CD4-positive, alpha-beta T cell (primary cell): ENCODE results near the gene RALGPS1. TPM values are rescaled to one million over a fixed set of nuclear protein-coding genes. Genes with fewer than 3 reads are reported as not detected.

Source experiments
- ATAC-seq: fragments of 200-7000 bp; cut with Tn5 transposase; one replicate; pipeline ENCODE4 v1.10.0; 2022; ENCODE audit warnings: mild to moderate bottlenecking; ENCODE audit not compliant: poor library complexity
- CTCF ChIA-PET: fragments of 350-600 bp; sonication (Branson Sonifier 250); formaldehyde crosslinking; loops from one replicate; lab custom pipeline; 2021; ENCODE audit warnings: antibody characterized with exemption, inconsistent platforms; lab: Charles Lee
- POLR2A ChIA-PET: fragments of 350-600 bp; sonication (Branson Sonifier 250); formaldehyde crosslinking; loops from one replicate; lab custom pipeline; 2021; ENCODE audit warnings: antibody characterized with exemption, inconsistent platforms; lab: Charles Lee
- DNase-seq, 14 experiments: peaks; one replicate each; pipeline ENCODE4 v3.0.0-alpha.2; 2013 to 2020; ENCODE audit warnings: mixed read lengths in 2 of 14
- H3K27ac ChIP-seq, 2 donors: one replicate each; pipeline versions ENCODE4 v1.5.1 to v1.7.0; 2013; ENCODE audit warnings: low read length in 2 of 2, low read depth in 1 of 2, mild to moderate bottlenecking in 1 of 2
- H3K27me3 ChIP-seq, 2 experiments: 1 replicate in 1 of 2; 2 replicates in 1 of 2; pipeline versions ENCODE4 v1.6.1 to v1.7.0; 2013; ENCODE audit warnings: low read length in 2 of 2, control low read depth in 1 of 2, mild to moderate bottlenecking in 1 of 2, moderate library complexity in 1 of 2; ENCODE audit not compliant: insufficient read depth in 2 of 2, control insufficient read depth in 1 of 2
- H3K36me3 ChIP-seq: one replicate; pipeline ENCODE4 v1.6.1; 2013; ENCODE audit warnings: low read length, control low read depth; ENCODE audit not compliant: insufficient read depth
- H3K4me1 ChIP-seq: one replicate; pipeline ENCODE4 v1.6.1; 2013; ENCODE audit warnings: low read length, control low read depth; ENCODE audit not compliant: insufficient read depth
- H3K4me3 ChIP-seq: one replicate; pipeline ENCODE4 v1.5.1; 2013; ENCODE audit warnings: mild to moderate bottlenecking, low read length, moderate library complexity
- H3K9me3 ChIP-seq, 2 experiments: 1 replicate in 1 of 2; 2 replicates in 1 of 2; pipeline versions ENCODE4 v1.6.1 to v1.7.0; 2013; ENCODE audit warnings: low read length in 2 of 2, mild to moderate bottlenecking in 2 of 2, control low read depth in 1 of 2, moderate library complexity in 1 of 2; ENCODE audit not compliant: control insufficient read depth in 1 of 2, insufficient read depth in 1 of 2
- H3K27ac Mint-ChIP-seq: one replicate; pipeline ENCODE4 v1.8.0; 2020; ENCODE audit warnings: mixed read lengths
- H3K27me3 Mint-ChIP-seq: one replicate; pipeline ENCODE4 v1.8.0; 2021; ENCODE audit warnings: mixed read lengths
- H3K36me3 Mint-ChIP-seq: one replicate; pipeline ENCODE4 v1.8.0; 2021; ENCODE audit warnings: low read depth, mixed read lengths
- H3K4me1 Mint-ChIP-seq: one replicate; pipeline ENCODE4 v1.8.0; 2021; ENCODE audit warnings: low read depth, mixed read lengths
- H3K4me3 Mint-ChIP-seq: one replicate; pipeline ENCODE4 v1.8.0; 2020; ENCODE audit warnings: mild to moderate bottlenecking, mixed read lengths
- H3K9me3 Mint-ChIP-seq: one replicate; pipeline ENCODE4 v1.8.0; 2020; ENCODE audit warnings: mixed read lengths
- intact Hi-C, 2 experiments: fragments of 100-400 bp; cut with DNase I in 1 of 2; cut with micrococcal nuclease in 1 of 2; formaldehyde crosslinking; loops; one replicate each; pipeline versions ENCODE4 v1.15.1 to v1.9.0; 2023 to 2025; cut with DNase I, micrococcal nuclease
- total RNA-seq, 174 experiments: library from RNA in 2 of 174; stranded (reverse) in 2 of 174; gene quantifications; one replicate each; pipeline ENCODE4 v1.2.3 and lab custom pipeline; 2021 to 2026
- TF ChIP-seq, protein P1 (sequence below): fragments of 200-600 bp; IDR thresholded peaks from one replicate; pipeline ENCODE4 v1.8.0; 2022; ENCODE audit warnings: antibody characterized with exemption, mild to moderate bottlenecking

Gene RALGPS1
- total RNA-seq, 2 experiments from 2014 or later = 5.8 to 6.3 TPM

DNA sequence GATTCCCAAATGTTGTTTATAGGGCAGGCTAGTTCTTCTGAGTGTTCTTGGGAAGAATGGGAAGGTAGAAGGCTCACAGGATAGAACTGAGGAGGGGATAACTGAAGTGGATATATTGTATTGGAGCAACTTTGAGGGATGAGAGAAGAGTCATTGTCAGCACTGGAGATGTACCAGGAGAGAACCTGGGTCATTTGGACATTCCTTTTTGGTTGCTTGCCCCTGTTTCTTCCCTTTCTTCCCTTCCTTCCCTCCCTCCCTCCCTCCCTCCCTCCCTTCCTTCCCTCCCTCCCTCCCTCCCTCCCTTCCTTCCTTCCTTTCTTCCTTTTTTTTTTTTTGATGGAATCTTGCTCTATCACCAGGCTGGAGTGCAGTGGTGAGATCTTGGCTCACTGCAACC lies 45.3 kb downstream of the RALGPS1 start:
- H3K36me3 ChIP-seq = no peaks in the 10 kb centered on the region
- H3K4me1 ChIP-seq = no peaks in the 10 kb centered on the region
- no peaks in the 10 kb centered on the region for H3K27me3 ChIP-seq
- H3K27ac ChIP-seq = no peak overlapping the region
- no peak overlapping the region for H3K4me3 ChIP-seq
- intact Hi-C loops = no loop called here
- TF ChIP-seq, protein P1, sequence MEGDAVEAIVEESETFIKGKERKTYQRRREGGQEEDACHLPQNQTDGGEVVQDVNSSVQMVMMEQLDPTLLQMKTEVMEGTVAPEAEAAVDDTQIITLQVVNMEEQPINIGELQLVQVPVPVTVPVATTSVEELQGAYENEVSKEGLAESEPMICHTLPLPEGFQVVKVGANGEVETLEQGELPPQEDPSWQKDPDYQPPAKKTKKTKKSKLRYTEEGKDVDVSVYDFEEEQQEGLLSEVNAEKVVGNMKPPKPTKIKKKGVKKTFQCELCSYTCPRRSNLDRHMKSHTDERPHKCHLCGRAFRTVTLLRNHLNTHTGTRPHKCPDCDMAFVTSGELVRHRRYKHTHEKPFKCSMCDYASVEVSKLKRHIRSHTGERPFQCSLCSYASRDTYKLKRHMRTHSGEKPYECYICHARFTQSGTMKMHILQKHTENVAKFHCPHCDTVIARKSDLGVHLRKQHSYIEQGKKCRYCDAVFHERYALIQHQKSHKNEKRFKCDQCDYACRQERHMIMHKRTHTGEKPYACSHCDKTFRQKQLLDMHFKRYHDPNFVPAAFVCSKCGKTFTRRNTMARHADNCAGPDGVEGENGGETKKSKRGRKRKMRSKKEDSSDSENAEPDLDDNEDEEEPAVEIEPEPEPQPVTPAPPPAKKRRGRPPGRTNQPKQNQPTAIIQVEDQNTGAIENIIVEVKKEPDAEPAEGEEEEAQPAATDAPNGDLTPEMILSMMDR = no peak
- ChIA-PET POLR2A (no interaction called here), CTCF (no interaction called here)
- Mint-ChIP-seq H3K27ac (no peak overlapping the region), H3K4me1 (no peaks in the 10 kb centered on the region), H3K4me3 (no peak overlapping the region), H3K27me3 (peaks cover 13% of the 10 kb centered on the region), H3K36me3 (no peaks in the 10 kb centered on the region), H3K9me3 (no peaks in the 10 kb centered on the region)
- ATAC-seq (no peak), DNase-seq (no peak)
- no peaks in the 10 kb centered on the region for H3K9me3 ChIP-seq

DNA sequence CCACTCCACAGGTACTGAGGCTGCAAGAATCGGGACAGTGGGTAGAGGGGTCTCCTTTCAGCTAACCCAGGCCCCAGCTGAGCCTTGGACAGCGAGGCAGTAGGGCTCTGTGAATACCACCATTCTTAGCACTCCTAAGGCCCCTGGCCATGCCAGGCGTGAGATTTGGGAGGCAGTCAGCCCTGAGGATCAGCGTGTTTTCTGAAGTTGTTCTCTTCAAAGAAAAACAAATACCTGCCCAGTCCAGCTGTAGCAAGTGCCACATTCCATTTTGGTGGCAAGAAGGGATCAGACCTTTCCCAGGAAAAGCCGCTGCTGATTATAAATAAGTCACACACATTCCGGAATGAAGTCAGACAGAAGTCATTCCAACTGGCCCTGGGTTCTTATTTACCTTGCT lies 47.8 kb downstream of the RALGPS1 start:
- no peaks in the 10 kb centered on the region for H3K9me3 ChIP-seq
- no peaks in the 10 kb centered on the region for H3K4me1 ChIP-seq
- Mint-ChIP-seq H3K27me3 (peaks cover 29% of the 10 kb centered on the region), H3K9me3 (no peaks in the 10 kb centered on the region), H3K27ac (no peak overlapping the region), H3K36me3 (no peaks in the 10 kb centered on the region), H3K4me3 (no peak overlapping the region), H3K4me1 (no peaks in the 10 kb centered on the region)
- no peak overlapping the region for H3K27ac ChIP-seq
- no peak overlapping the region for H3K4me3 ChIP-seq
- DNase-seq = no peak
- H3K36me3 ChIP-seq = no peaks in the 10 kb centered on the region
- no peak for ATAC-seq
- intact Hi-C loops = no loop called here
- ChIA-PET POLR2A (no interaction called here), CTCF (interaction anchor here (1.7 kb wide), 1 partner anchor 22 kb away, joined by 4 read pairs; no protein-coding TSS in a partner anchor)
- H3K27me3 ChIP-seq = no peaks in the 10 kb centered on the region
- TF ChIP-seq, protein P1 = no peak

DNA sequence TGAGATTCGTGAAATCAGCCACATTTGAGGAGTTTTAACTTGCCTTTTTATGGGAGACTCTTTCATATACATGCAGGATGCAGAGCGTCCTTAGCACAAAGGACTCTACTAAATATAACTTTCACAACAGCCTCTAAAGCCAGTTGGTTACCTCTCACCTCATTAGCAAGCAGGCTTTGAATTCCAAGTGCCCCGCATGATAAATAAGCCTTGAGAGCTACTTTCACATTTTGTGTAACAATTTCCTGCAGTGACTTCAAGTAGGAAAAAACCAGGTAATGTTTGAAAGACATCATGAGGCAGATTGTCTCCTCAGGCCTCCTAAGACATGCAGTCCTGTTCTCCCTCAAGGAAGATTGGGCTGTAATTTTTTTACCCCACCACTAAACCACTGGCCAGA lies 50.5 kb downstream of the RALGPS1 start:
- DNase-seq (no peak), ATAC-seq (no peak)
- H3K9me3 ChIP-seq = no peaks in the 10 kb centered on the region
- no peaks in the 10 kb centered on the region for H3K36me3 ChIP-seq
- TF ChIP-seq, protein P1 = no peak
- CTCF ChIA-PET = interaction anchor here (1.0 to 1.9 kb wide), 5 partner anchors 25 to 236 kb away, joined by 3 to 6 read pairs (median 6); no protein-coding TSS in a partner anchor
- Mint-ChIP-seq H3K27me3 (peaks cover 29% of the 10 kb centered on the region), H3K4me1 (no peaks in the 10 kb centered on the region), H3K36me3 (no peaks in the 10 kb centered on the region), H3K9me3 (no peaks in the 10 kb centered on the region), H3K4me3 (no peak overlapping the region), H3K27ac (no peak overlapping the region)
- no peaks in the 10 kb centered on the region for H3K27me3 ChIP-seq
- no peaks in the 10 kb centered on the region for H3K4me1 ChIP-seq
- no peak overlapping the region for H3K4me3 ChIP-seq
- intact Hi-C loops = no loop called here
- POLR2A ChIA-PET = interaction anchor here (1.2 kb wide), 1 partner anchor 10 kb away, joined by 4 read pairs; no protein-coding TSS in a partner anchor
- H3K27ac ChIP-seq = no peak overlapping the region
